ENCODE measurements around the gene FAIM. TPM values are rescaled to one million over a fixed set of nuclear protein-coding genes. Genes with fewer than 3 reads are reported as not detected.

FAIM gene
- total and polyA plus RNA-seq, 2 of the 8 experiments (the other 6 are each of a cell fraction or from before 2014, with no cell fraction given): 1.2 to 7.1 TPM

GRCh38 chr3:138593488-138594149, 15.0 kb upstream of the FAIM start:
- POLR2A ChIA-PET (ENCODE audit: partially characterized antibody): interaction anchor here (0.6 to 3.4 kb wide), 6 partner anchors 14 to 353 kb away, joined by 3 to 16 read pairs (median 4); partner anchors contain the start of genes FAIM, FOXL2 and FOXL2NB
- peaks cover 0 to 5% (median 0%) of the 10 kb centered on the region in 4 experiments; a peak in 1 of 8 replicates for H3K36me3 ChIP-seq (ENCODE audit: control insufficient read depth in 2 of 4, insufficient read depth in 4 of 4, low read length in 3 of 4)
- no peak for DNase-seq (ENCODE audit: low read depth in 1 of 2, low spot score in 2 of 2)
- H3K56ac ChIP-seq (replicated peaks; ENCODE audit: insufficient read length, low read depth, low read length): no peak overlapping the region
- peak overlapping the region; percentile 38; the same call in 1 of the 2 replicates for H2BK5ac ChIP-seq (ENCODE audit: low read depth, low read length)
- peak overlapping the region in 3 of 4 experiments; percentile 15 to 87 (median 54); a peak in 6 of 7 replicates for H3K9ac ChIP-seq (replicated peaks in 1 of 4; ENCODE audit: extremely low read depth in 1 of 4, low read depth in 3 of 4, low read length in 3 of 4)
- peak overlapping the region; percentile 62 to 98 for H3K4me2 ChIP-seq (ENCODE audit: insufficient read depth in 1 of 2, low read depth in 2 of 2, low read length in 2 of 2)
- no peak overlapping the region for H4K91ac ChIP-seq (replicated peaks; ENCODE audit: insufficient read length, low read length)
- no peak overlapping the region for H3K4ac ChIP-seq (replicated peaks; ENCODE audit: insufficient read length, low read depth, low read length)
- WGBS, 2 experiments (ENCODE audit: extremely low coverage in 1 of 2, insufficient coverage in 1 of 2, insufficient read length in 1 of 2, insufficient replicate concordance in 2 of 2, low coverage in 1 of 2, low lambda C conversion rate in 2 of 2, missing lambda C conversion rate in 1 of 2): 6% methylated on average over 22 of the region's 22 CpGs; no CpG with 5 or more reads in 1 of the 2 experiments
- H2BK15ac ChIP-seq (ENCODE audit: low read length): no peak overlapping the region
- H3K27ac ChIP-seq (ENCODE audit: low read depth, low read length): 0 out of 2 replicates have a peak overlapping the region, but pooled peaks have one; percentile 48
- H3K79me1 ChIP-seq (ENCODE audit: low read depth, low read length): no peaks in the 10 kb centered on the region
- no peak overlapping the region for H3K14ac ChIP-seq (ENCODE audit: insufficient read length)
- H2BK12ac ChIP-seq (ENCODE audit: low read depth, low read length): 0 out of 2 replicates have a peak overlapping the region, but pooled peaks have one; percentile 5
- CTCF ChIA-PET (ENCODE audit: partially characterized antibody): interaction anchor here (0.6 to 5.1 kb wide), 36 partner anchors 9 to 594 kb away, joined by 3 to 80 read pairs (median 4); partner anchors contain the start of gene ESYT3
- H2BK20ac ChIP-seq (ENCODE audit: low read length): no peak overlapping the region
- peak overlapping the region; percentile 47 for H2AFZ ChIP-seq (ENCODE audit: low read length)
- H3K23ac ChIP-seq (ENCODE audit: insufficient read length): no peak overlapping the region
- no peaks in the 10 kb centered on the region for H3K27me3 ChIP-seq (replicated peaks in 1 of 4; ENCODE audit: control insufficient read depth in 3 of 4, extremely low read depth in 1 of 4, insufficient read depth in 3 of 4, low read length in 3 of 4)
- no peaks in the 10 kb centered on the region for H4K20me1 ChIP-seq (replicated peaks in 1 of 2; ENCODE audit: control insufficient read depth in 1 of 2, insufficient read depth in 2 of 2, low read length in 2 of 2)
- peak overlapping the region; percentile 62; the same call in 1 of the 2 replicates for H4K8ac ChIP-seq (ENCODE audit: extremely low read depth, insufficient read depth, low read length)
- H3K79me2 ChIP-seq (ENCODE audit: control insufficient read depth in 1 of 2, insufficient read depth in 2 of 2, low read length in 2 of 2): 0 out of 4 replicates have a peak, but pooled peaks cover 0 to 5% of the 10 kb centered on the region in 2 experiments
- peaks cover 3% of the 10 kb centered on the region in 2 experiments; a peak in 1 of 4 replicates for H3K9me3 ChIP-seq (ENCODE audit: insufficient read depth in 2 of 2, low read depth in 1 of 2, low read length in 1 of 2)
- H2BK120ac ChIP-seq (replicated peaks; ENCODE audit: low read depth, low read length): peak overlapping the region; percentile 80
- H3K4me1 ChIP-seq (replicated peaks in 1 of 4; ENCODE audit: control insufficient read depth in 3 of 4, insufficient read depth in 4 of 4, low read length in 3 of 4): peaks cover 0 to 5% (median 3%) of the 10 kb centered on the region in 4 experiments; a peak in 3 of 7 replicates
- TF ChIP-seq EZH2 (IDR thresholded peaks at IDR 0.05; ENCODE audit: low read depth, low read length, severe bottlenecking) (no peak), POLR2A (IDR thresholded peaks at IDR 0.05; ENCODE audit: control extremely low read depth in 1 of 2, low read depth in 2 of 2, low read length in 2 of 2) (peak in 1 of 2 experiments; percentile 40; a peak in 1 of 3 replicates), HDAC2 (IDR thresholded peaks at IDR 0.05; ENCODE audit: borderline replicate concordance in 1 of 2, low read depth in 2 of 2, low read length in 2 of 2) (no peak; a peak in 1 of 4 replicates), RAD21 (IDR thresholded peaks at IDR 0.05 in 1 of 2, conservative IDR thresholded peaks at IDR 0.05 in 1 of 2; ENCODE audit: low read depth in 2 of 2, low read length in 2 of 2) (0 out of 4 replicates have a peak, but pooled peaks of 1 of the 2 experiments have one; percentile 1), PHF8 (conservative IDR thresholded peaks at IDR 0.05; ENCODE audit: low read depth, low read length) (peak; percentile 72), ZNF274 (IDR thresholded peaks at IDR 0.05; ENCODE audit: borderline replicate concordance, extremely low read depth, low read length) (no peak), JUND (IDR thresholded peaks at IDR 0.05; ENCODE audit: low read length) (no peak), EP300 (IDR thresholded peaks at IDR 0.05; ENCODE audit: borderline replicate concordance in 1 of 2, low read depth in 2 of 2, low read length in 2 of 2) (no peak), TBP (IDR thresholded peaks at IDR 0.05; ENCODE audit: low read depth, low read length) (no peak; the same call in 1 of the 2 replicates)
- peaks cover 7% of the 10 kb centered on the region; the same call in 1 of the 2 replicates for H3K23me2 ChIP-seq (ENCODE audit: low read depth, low read length)
- no peak overlapping the region for H2AK5ac ChIP-seq (ENCODE audit: low read depth, low read length)
- no peak for FAIRE-seq
- peak overlapping the region; percentile 70 to 82 (median 78) for H3K4me3 ChIP-seq (ENCODE audit: extremely low read depth in 1 of 4, insufficient read depth in 2 of 4, low read depth in 3 of 4, low read length in 4 of 4)
- no peak overlapping the region; the same call in 1 of the 2 replicates for H3K18ac ChIP-seq (ENCODE audit: extremely low read depth, low read length)
- H4K5ac ChIP-seq (ENCODE audit: insufficient read length, low read depth, low read length): no peak overlapping the region
